ENCODE measurements around the gene LGR6.

The LGR6 gene

DNA sequence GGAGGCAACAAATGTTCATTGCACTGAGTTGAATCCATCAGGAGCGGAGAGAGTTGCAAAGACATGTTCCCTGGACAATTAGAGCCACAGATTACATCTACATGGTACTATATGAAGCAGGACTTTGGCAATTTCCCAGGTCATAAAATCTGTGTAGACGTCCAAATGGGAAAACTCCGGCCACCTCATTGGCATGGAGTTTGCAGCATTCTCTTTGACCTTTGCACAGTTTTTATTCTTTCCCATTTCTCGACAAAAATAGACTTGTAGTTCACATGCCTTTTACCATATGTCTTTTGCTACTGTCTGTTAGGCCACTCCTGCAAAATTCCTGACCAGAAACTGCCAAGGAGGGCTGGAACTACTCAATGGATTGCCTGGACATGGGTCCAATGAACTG, 100.0 kb downstream of the LGR6 start:
- no peak for TF ChIP-seq ZFP30 (CRISPR knock-in tag; IDR thresholded peaks at IDR 0.05)
- TF ChIP-seq TOX (CRISPR knock-in tag; IDR thresholded peaks at IDR 0.05; ENCODE audit: borderline replicate concordance) = no peak
- TF ChIP-seq BACH2 (CRISPR knock-in tag; IDR thresholded peaks at IDR 0.05; ENCODE audit: borderline replicate concordance) = no peak
- TF ChIP-seq ISL1 (CRISPR knock-in tag; IDR thresholded peaks at IDR 0.05) = no peak
- no peak for TF ChIP-seq ZNF565 (CRISPR knock-in tag; conservative IDR thresholded peaks at IDR 0.05; ENCODE audit: low read depth)
- TF ChIP-seq ZC3H10 (CRISPR knock-in tag; IDR thresholded peaks at IDR 0.05) = no peak
- TF ChIP-seq ZNF8 (CRISPR knock-in tag; IDR thresholded peaks at IDR 0.05) = no peak
- TF ChIP-seq TCF4 (CRISPR knock-in tag; IDR thresholded peaks at IDR 0.05; ENCODE audit: borderline replicate concordance) = no peak
- TF ChIP-seq, protein P1, sequence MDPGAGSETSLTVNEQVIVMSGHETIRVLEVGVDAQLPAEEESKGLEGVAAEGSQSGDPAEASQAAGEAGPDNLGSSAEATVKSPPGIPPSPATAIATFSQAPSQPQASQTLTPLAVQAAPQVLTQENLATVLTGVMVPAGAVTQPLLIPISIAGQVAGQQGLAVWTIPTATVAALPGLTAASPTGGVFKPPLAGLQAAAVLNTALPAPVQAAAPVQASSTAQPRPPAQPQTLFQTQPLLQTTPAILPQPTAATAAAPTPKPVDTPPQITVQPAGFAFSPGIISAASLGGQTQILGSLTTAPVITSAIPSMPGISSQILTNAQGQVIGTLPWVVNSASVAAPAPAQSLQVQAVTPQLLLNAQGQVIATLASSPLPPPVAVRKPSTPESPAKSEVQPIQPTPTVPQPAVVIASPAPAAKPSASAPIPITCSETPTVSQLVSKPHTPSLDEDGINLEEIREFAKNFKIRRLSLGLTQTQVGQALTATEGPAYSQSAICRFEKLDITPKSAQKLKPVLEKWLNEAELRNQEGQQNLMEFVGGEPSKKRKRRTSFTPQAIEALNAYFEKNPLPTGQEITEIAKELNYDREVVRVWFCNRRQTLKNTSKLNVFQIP (CRISPR knock-in tag; IDR thresholded peaks at IDR 0.05; ENCODE audit: borderline replicate concordance, low read depth) = no peak
- TF ChIP-seq, protein P2, sequence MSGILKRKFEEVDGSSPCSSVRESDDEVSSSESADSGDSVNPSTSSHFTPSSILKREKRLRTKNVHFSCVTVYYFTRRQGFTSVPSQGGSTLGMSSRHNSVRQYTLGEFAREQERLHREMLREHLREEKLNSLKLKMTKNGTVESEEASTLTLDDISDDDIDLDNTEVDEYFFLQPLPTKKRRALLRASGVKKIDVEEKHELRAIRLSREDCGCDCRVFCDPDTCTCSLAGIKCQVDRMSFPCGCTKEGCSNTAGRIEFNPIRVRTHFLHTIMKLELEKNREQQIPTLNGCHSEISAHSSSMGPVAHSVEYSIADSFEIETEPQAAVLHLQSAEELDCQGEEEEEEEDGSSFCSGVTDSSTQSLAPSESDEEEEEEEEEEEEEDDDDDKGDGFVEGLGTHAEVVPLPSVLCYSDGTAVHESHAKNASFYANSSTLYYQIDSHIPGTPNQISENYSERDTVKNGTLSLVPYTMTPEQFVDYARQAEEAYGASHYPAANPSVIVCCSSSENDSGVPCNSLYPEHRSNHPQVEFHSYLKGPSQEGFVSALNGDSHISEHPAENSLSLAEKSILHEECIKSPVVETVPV (CRISPR knock-in tag; IDR thresholded peaks at IDR 0.05) = no peak
- no peak for TF ChIP-seq ZNF70 (CRISPR knock-in tag; IDR thresholded peaks at IDR 0.05)
- no peak for TF ChIP-seq CSDC2 (CRISPR knock-in tag; IDR thresholded peaks at IDR 0.05)
- TF ChIP-seq, protein P3, sequence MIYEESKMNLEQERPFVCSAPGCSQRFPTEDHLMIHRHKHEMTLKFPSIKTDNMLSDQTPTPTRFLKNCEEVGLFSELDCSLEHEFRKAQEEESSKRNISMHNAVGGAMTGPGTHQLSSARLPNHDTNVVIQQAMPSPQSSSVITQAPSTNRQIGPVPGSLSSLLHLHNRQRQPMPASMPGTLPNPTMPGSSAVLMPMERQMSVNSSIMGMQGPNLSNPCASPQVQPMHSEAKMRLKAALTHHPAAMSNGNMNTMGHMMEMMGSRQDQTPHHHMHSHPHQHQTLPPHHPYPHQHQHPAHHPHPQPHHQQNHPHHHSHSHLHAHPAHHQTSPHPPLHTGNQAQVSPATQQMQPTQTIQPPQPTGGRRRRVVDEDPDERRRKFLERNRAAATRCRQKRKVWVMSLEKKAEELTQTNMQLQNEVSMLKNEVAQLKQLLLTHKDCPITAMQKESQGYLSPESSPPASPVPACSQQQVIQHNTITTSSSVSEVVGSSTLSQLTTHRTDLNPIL (CRISPR knock-in tag; IDR thresholded peaks at IDR 0.05; ENCODE audit: low read depth) = no peak
- no peak for TF ChIP-seq PPARA (CRISPR knock-in tag; IDR thresholded peaks at IDR 0.05; ENCODE audit: borderline replicate concordance)
- TF ChIP-seq RARB (CRISPR knock-in tag; IDR thresholded peaks at IDR 0.05) = no peak
- no peak; the same call in 2 of the 3 replicates for ATAC-seq

DNA sequence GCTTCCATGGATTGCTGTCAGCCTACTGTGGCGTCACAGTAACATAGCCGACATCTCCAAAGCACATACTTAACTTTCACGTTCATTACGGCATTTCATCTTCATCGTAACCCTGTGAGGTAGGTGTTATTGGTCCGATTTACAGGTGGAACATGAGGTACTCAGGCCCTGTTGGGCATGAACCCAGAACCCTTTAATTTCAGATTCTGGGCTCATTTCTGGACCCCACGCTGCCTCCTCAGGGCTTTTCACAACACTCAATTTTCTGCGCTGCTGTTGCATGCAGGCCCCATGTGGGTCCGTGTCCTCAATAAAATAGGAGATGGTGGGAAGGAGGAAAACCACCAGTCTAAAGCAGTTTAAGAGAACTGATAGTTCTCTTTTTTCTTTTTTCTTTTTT, 108.6 kb downstream of the LGR6 start:
- no peak for TF ChIP-seq BACH2 (CRISPR knock-in tag; IDR thresholded peaks at IDR 0.05; ENCODE audit: borderline replicate concordance)
- no peak for ATAC-seq

DNA sequence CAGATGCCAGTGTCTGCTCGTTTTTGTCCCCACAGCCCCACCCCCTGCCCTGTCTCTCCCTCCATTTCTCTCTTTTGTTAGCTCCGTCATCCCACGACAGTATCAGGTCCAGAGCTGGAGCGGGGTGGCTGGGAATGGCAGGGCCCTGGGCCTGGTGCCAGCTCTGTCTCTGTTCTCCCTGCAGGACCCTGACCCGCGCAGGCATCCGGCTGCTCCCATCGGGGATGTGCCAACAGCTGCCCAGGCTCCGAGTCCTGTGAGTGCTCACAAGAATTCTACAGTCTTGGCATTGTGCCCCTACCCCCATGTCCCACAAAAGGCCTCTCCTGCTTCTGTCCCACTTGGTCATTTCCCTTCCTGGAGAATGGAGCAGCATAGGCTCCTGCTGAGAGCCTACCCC, 110.8 kb downstream of the LGR6 start:
- peak; percentile 23; the same call in 1 of the 3 replicates for ATAC-seq
- TF ChIP-seq, protein P4, sequence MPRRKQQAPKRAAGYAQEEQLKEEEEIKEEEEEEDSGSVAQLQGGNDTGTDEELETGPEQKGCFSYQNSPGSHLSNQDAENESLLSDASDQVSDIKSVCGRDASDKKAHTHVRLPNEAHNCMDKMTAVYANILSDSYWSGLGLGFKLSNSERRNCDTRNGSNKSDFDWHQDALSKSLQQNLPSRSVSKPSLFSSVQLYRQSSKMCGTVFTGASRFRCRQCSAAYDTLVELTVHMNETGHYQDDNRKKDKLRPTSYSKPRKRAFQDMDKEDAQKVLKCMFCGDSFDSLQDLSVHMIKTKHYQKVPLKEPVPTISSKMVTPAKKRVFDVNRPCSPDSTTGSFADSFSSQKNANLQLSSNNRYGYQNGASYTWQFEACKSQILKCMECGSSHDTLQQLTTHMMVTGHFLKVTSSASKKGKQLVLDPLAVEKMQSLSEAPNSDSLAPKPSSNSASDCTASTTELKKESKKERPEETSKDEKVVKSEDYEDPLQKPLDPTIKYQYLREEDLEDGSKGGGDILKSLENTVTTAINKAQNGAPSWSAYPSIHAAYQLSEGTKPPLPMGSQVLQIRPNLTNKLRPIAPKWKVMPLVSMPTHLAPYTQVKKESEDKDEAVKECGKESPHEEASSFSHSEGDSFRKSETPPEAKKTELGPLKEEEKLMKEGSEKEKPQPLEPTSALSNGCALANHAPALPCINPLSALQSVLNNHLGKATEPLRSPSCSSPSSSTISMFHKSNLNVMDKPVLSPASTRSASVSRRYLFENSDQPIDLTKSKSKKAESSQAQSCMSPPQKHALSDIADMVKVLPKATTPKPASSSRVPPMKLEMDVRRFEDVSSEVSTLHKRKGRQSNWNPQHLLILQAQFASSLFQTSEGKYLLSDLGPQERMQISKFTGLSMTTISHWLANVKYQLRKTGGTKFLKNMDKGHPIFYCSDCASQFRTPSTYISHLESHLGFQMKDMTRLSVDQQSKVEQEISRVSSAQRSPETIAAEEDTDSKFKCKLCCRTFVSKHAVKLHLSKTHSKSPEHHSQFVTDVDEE (CRISPR knock-in tag; IDR thresholded peaks at IDR 0.05) = peak; percentile 80
- TF ChIP-seq, protein P3 (CRISPR knock-in tag; IDR thresholded peaks at IDR 0.05; ENCODE audit: low read depth) = no peak

DNA sequence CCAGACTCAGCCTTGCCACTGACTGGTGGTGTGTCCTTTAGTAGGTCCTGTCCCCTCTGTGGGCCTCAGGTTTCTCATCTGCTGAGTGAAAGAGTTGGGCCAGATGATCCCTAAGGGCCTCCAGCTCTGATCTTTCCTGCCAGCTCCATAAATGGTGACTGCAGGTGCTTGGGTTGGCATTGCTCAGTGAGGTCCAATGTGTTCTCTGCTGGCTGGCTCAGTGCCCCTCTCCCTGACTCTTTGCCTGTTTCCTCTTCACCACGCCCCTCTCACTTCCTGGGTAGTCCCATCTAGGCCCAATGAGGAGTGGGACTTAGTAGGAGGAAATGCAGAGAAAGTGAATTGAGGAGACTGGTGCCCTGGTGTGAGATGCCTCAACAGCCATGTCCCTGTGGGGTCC, 111.6 kb downstream of the LGR6 start:
- no peak for ATAC-seq
- no peak for TF ChIP-seq ZFP30 (CRISPR knock-in tag; IDR thresholded peaks at IDR 0.05)
- TF ChIP-seq, protein P1 (CRISPR knock-in tag; IDR thresholded peaks at IDR 0.05; ENCODE audit: borderline replicate concordance, low read depth) = no peak
- TF ChIP-seq ZNF565 (CRISPR knock-in tag; conservative IDR thresholded peaks at IDR 0.05; ENCODE audit: low read depth) = no peak
- TF ChIP-seq, protein P5, sequence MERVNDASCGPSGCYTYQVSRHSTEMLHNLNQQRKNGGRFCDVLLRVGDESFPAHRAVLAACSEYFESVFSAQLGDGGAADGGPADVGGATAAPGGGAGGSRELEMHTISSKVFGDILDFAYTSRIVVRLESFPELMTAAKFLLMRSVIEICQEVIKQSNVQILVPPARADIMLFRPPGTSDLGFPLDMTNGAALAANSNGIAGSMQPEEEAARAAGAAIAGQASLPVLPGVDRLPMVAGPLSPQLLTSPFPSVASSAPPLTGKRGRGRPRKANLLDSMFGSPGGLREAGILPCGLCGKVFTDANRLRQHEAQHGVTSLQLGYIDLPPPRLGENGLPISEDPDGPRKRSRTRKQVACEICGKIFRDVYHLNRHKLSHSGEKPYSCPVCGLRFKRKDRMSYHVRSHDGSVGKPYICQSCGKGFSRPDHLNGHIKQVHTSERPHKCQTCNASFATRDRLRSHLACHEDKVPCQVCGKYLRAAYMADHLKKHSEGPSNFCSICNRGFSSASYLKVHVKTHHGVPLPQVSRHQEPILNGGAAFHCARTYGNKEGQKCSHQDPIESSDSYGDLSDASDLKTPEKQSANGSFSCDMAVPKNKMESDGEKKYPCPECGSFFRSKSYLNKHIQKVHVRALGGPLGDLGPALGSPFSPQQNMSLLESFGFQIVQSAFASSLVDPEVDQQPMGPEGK (CRISPR knock-in tag; IDR thresholded peaks at IDR 0.05; ENCODE audit: borderline replicate concordance) = no peak
- TF ChIP-seq ZFP3 (CRISPR knock-in tag; IDR thresholded peaks at IDR 0.05) = no peak
- TF ChIP-seq SNAI2 (CRISPR knock-in tag; IDR thresholded peaks at IDR 0.05) = no peak
- TF ChIP-seq ISL1 (CRISPR knock-in tag; IDR thresholded peaks at IDR 0.05) = no peak
- TF ChIP-seq, protein P3 (CRISPR knock-in tag; IDR thresholded peaks at IDR 0.05; ENCODE audit: low read depth) = no peak
